H9 (cell line): Measurements from ENCODE around the gene ERVFRD-1. TPM values are rescaled to one million over a fixed set of nuclear protein-coding genes. Genes with fewer than 3 reads are reported as not detected.

ENCODE experiments used
- DNase-seq: peaks from one replicate; pipeline ENCODE4 v3.0.0-alpha.2; 2017
- H2AFZ ChIP-seq: one replicate; pipeline ENCODE4 v1.6.1; 2013; ENCODE audit warnings: mild to moderate bottlenecking, low read length, control low read depth, moderate library complexity
- H2AK5ac ChIP-seq: 2 replicates; pipeline ENCODE4 v1.6.1; 2013; ENCODE audit warnings: low read length, control low read depth, mixed read lengths; ENCODE audit not compliant: insufficient read length
- H2BK120ac ChIP-seq: one replicate; pipeline ENCODE4 v1.6.1; 2013; ENCODE audit warnings: low read depth, mild to moderate bottlenecking, low read length, control low read depth, inconsistent platforms; ENCODE audit not compliant: poor library complexity, severe bottlenecking
- H2BK12ac ChIP-seq: 2 replicates; pipeline ENCODE4 v1.6.1; 2013; ENCODE audit warnings: low read length, control low read depth, mixed read lengths, low read depth; ENCODE audit not compliant: insufficient read length
- H2BK15ac ChIP-seq: 2 replicates; pipeline ENCODE4 v1.6.1; 2013; ENCODE audit warnings: low read depth, low read length, control low read depth
- H2BK20ac ChIP-seq: one replicate; pipeline ENCODE4 v1.6.1; 2013; ENCODE audit warnings: low read depth, mild to moderate bottlenecking, low read length, control low read depth, inconsistent platforms; ENCODE audit not compliant: poor library complexity, severe bottlenecking
- H2BK5ac ChIP-seq: 2 replicates; pipeline ENCODE4 v1.6.1; 2013; ENCODE audit warnings: low read length, control low read depth, mixed read lengths; ENCODE audit not compliant: insufficient read length
- H3K14ac ChIP-seq: 2 replicates; pipeline ENCODE4 v1.6.1; 2013; ENCODE audit warnings: low read length, control low read depth; ENCODE audit not compliant: insufficient read depth
- H3K18ac ChIP-seq: 2 replicates; pipeline ENCODE4 v1.6.1; 2013; ENCODE audit warnings: low read depth, mild to moderate bottlenecking, mixed read lengths, low read length, control low read depth; ENCODE audit not compliant: insufficient read length
- H3K23ac ChIP-seq: 2 replicates; pipeline ENCODE4 v1.6.1; 2013; ENCODE audit warnings: low read length, control low read depth, mixed read lengths, low read depth; ENCODE audit not compliant: insufficient read length
- H3K23me2 ChIP-seq: 2 replicates; pipeline ENCODE4 v1.6.1; 2013; ENCODE audit warnings: low read depth, mild to moderate bottlenecking, mixed read lengths, low read length, control low read depth; ENCODE audit not compliant: insufficient read length, poor library complexity, severe bottlenecking
- H3K27ac ChIP-seq: 2 replicates; pipeline ENCODE4 v1.5.1; 2013; ENCODE audit warnings: low read length, control low read depth, mixed read lengths, low read depth; ENCODE audit not compliant: insufficient read length
- H3K27me3 ChIP-seq: 2 replicates; pipeline ENCODE4 v1.6.1; 2013; ENCODE audit warnings: low read length, control low read depth, inconsistent platforms; ENCODE audit not compliant: insufficient read depth
- H3K4ac ChIP-seq: 2 replicates; pipeline ENCODE4 v1.6.1; 2013; ENCODE audit warnings: low read depth, mild to moderate bottlenecking, control low read depth, inconsistent platforms, low read length, moderate library complexity
- H3K4me1 ChIP-seq: 2 replicates; pipeline ENCODE4 v1.6.1; 2013; ENCODE audit warnings: low read length, control low read depth, inconsistent platforms; ENCODE audit not compliant: insufficient read depth
- H3K4me2 ChIP-seq: 2 replicates; pipeline ENCODE4 v1.6.1; 2013; ENCODE audit warnings: low read length, control low read depth, mixed read lengths; ENCODE audit not compliant: insufficient read length, insufficient read depth
- H3K56ac ChIP-seq: 2 replicates; pipeline ENCODE4 v1.6.1; 2013; ENCODE audit warnings: low read depth, mild to moderate bottlenecking, mixed read lengths, low read length, control low read depth; ENCODE audit not compliant: insufficient read length
- H3K79me1 ChIP-seq: 2 replicates; pipeline ENCODE4 v1.6.1; 2013; ENCODE audit warnings: low read depth, mild to moderate bottlenecking, moderate library complexity, low read length, control low read depth, inconsistent platforms; ENCODE audit not compliant: insufficient read depth, poor library complexity, severe bottlenecking
- H3K79me2 ChIP-seq: 2 replicates; pipeline ENCODE4 v1.6.1; 2013; ENCODE audit warnings: low read length, control low read depth, inconsistent platforms; ENCODE audit not compliant: insufficient read depth
- H3K9ac ChIP-seq: 2 replicates; pipeline ENCODE4 v1.6.1; 2013; ENCODE audit warnings: low read length, control low read depth, mixed read lengths; ENCODE audit not compliant: insufficient read length; ENCODE audit errors: extremely low read depth
- H3K9me3 ChIP-seq: one replicate; pipeline ENCODE4 v1.6.1; 2013; ENCODE audit warnings: low read depth, low read length, inconsistent platforms; ENCODE audit not compliant: control insufficient read depth
- H3T11ph ChIP-seq: one replicate; pipeline ENCODE4 v1.6.1; 2013; ENCODE audit warnings: mild to moderate bottlenecking, low read length, control low read depth, inconsistent platforms
- H4K20me1 ChIP-seq: one replicate; pipeline ENCODE4 v1.6.1; 2013; ENCODE audit not compliant: control insufficient read depth, insufficient read length, insufficient read depth
- H4K5ac ChIP-seq: 2 replicates; pipeline ENCODE4 v1.6.1; 2013; ENCODE audit warnings: low read depth, mild to moderate bottlenecking, mixed read lengths, low read length, control low read depth; ENCODE audit not compliant: insufficient read length
- H4K8ac ChIP-seq: replicated peaks from 2 replicates; pipeline ENCODE4 v1.6.1; 2013; ENCODE audit warnings: low read length, control low read depth, mixed read lengths, low read depth; ENCODE audit not compliant: insufficient read length
- H4K91ac ChIP-seq: 2 replicates; pipeline ENCODE4 v1.6.1; 2013; ENCODE audit warnings: low read depth, mild to moderate bottlenecking, moderate library complexity, mixed read lengths, low read length, control low read depth; ENCODE audit not compliant: insufficient read length
- H3K27ac Mint-ChIP-seq, 3 experiments: 2 replicates in 2 of 3; 3 replicates in 1 of 3; pipeline ENCODE4 v1.8.0; 2020 to 2021; ENCODE audit warnings: mixed read lengths in 3 of 3, mild to moderate bottlenecking in 1 of 3, moderate library complexity in 1 of 3
- H3K27me3 Mint-ChIP-seq: 2 replicates; pipeline ENCODE4 v1.8.0; 2021; ENCODE audit warnings: low read depth, mild to moderate bottlenecking, moderate library complexity, mixed read lengths
- H3K36me3 Mint-ChIP-seq, 3 experiments: 2 replicates in 2 of 3; 3 replicates in 1 of 3; pipeline ENCODE4 v1.8.0; 2020 to 2021; ENCODE audit warnings: low read depth in 3 of 3, mixed read lengths in 3 of 3; ENCODE audit not compliant: insufficient read depth in 1 of 3
- H3K4me1 Mint-ChIP-seq, 2 experiments: 2 replicates each; pipeline ENCODE4 v1.8.0; 2020; ENCODE audit warnings: mixed read lengths in 2 of 2
- H3K4me3 Mint-ChIP-seq, 2 experiments: 2 replicates in 1 of 2; 3 replicates in 1 of 2; pipeline ENCODE4 v1.8.0; 2020 to 2021; ENCODE audit warnings: mild to moderate bottlenecking in 2 of 2, mixed read lengths in 2 of 2, moderate library complexity in 1 of 2
- H3K9me3 Mint-ChIP-seq, 2 experiments: 2 replicates in 1 of 2; 3 replicates in 1 of 2; pipeline ENCODE4 v1.8.0; 2020; ENCODE audit warnings: mild to moderate bottlenecking in 2 of 2, mixed read lengths in 2 of 2, moderate library complexity in 1 of 2
- CTCF ChIP-seq: fragments of 200-600 bp; sonication (generic); conservative IDR thresholded peaks from 3 replicates; pipeline ENCODE4 v1.8.0; 2021; ENCODE audit warnings: antibody characterized with exemption, mild to moderate bottlenecking
- WGBS: extraction: QIAGEN DNeasy Blood & Tissue Kit; methylation state at CpG from one replicate; pipeline ENCODE4 v1.1.7; 2013; ENCODE audit warnings: missing lambda C conversion rate, low lambda C conversion rate, mixed read lengths; ENCODE audit not compliant: insufficient read length; ENCODE audit errors: extremely low coverage; 5-methylcytosine and 5-hydroxymethylcytosine counted together
- total RNA-seq: library from RNA; stranded (reverse); gene quantifications from 2 replicates; pipeline ENCODE4 v1.2.1, GENCODE V29; 2021

Gene ERVFRD-1
- total RNA-seq, 1 experiment from 2014 or later: not detected

GRCh38 chr6:11149551-11149950 is 38.0 kb upstream of the ERVFRD-1 start:
- H3K9me3 ChIP-seq: no peaks in the 10 kb centered on the region
- H4K8ac ChIP-seq: no peak overlapping the region
- no peak overlapping the region for H3K9ac ChIP-seq
- no peaks in the 10 kb centered on the region for H3K79me1 ChIP-seq
- H3K4me2 ChIP-seq: no peak overlapping the region
- no peak overlapping the region for H2BK20ac ChIP-seq
- no peaks in the 10 kb centered on the region; a peak in 1 of 7 replicates for H3K36me3 Mint-ChIP-seq
- no peak overlapping the region for H3K14ac ChIP-seq
- H3K79me2 ChIP-seq: no peaks in the 10 kb centered on the region
- H3K4me1 ChIP-seq: peaks cover 8% of the 10 kb centered on the region; the same call in 1 of the 2 replicates
- no peak overlapping the region for H4K5ac ChIP-seq
- no peak overlapping the region for H3K18ac ChIP-seq
- no peak overlapping the region for H3T11ph ChIP-seq
- no peak for DNase-seq
- WGBS: no CpG with 5 or more reads among the region's 3 CpGs
- H3K4me3 Mint-ChIP-seq: no peak overlapping the region
- no peak overlapping the region for H2BK12ac ChIP-seq
- H2BK15ac ChIP-seq: no peak overlapping the region
- H4K91ac ChIP-seq: no peak overlapping the region
- no peak overlapping the region for H3K56ac ChIP-seq
- no peaks in the 10 kb centered on the region for H3K27me3 Mint-ChIP-seq
- H4K20me1 ChIP-seq: no peaks in the 10 kb centered on the region
- no peak overlapping the region for H2BK5ac ChIP-seq
- H3K4me1 Mint-ChIP-seq: peaks cover 34 to 41% of the 10 kb centered on the region in 2 experiments
- H3K23ac ChIP-seq: no peak overlapping the region
- H3K9me3 Mint-ChIP-seq: no peaks in the 10 kb centered on the region
- H2AFZ ChIP-seq: no peak overlapping the region
- no peaks in the 10 kb centered on the region for H3K27me3 ChIP-seq
- H3K27ac Mint-ChIP-seq: no peak overlapping the region
- H3K27ac ChIP-seq: no peak overlapping the region
- H3K23me2 ChIP-seq: no peaks in the 10 kb centered on the region
- H2BK120ac ChIP-seq: no peak overlapping the region
- H3K4ac ChIP-seq: no peak overlapping the region
- TF ChIP-seq CTCF: no peak
- no peak overlapping the region for H2AK5ac ChIP-seq
